ENCODE measurements around the gene KRT31.

DNA sequence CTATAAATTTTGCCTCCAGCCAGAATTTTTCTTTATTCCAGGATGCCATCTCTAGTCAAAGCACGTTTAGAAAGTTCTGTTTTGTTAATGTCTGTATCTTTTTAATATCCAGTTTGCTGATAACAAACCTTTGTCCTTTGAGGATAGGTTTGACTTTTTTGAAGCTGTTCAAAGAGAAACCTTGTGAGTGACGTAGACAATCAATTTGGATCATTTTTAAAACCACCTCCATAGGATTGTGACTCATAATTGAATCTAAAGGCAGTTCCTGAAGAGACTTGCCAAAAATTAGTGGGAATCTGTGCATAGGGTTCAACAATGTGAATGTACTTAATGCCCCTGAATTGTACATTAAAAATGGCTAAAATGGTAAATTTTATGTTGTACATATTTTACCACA lies 5.9 kb downstream of the KRT31 start:
- TF ChIP-seq, protein P1, sequence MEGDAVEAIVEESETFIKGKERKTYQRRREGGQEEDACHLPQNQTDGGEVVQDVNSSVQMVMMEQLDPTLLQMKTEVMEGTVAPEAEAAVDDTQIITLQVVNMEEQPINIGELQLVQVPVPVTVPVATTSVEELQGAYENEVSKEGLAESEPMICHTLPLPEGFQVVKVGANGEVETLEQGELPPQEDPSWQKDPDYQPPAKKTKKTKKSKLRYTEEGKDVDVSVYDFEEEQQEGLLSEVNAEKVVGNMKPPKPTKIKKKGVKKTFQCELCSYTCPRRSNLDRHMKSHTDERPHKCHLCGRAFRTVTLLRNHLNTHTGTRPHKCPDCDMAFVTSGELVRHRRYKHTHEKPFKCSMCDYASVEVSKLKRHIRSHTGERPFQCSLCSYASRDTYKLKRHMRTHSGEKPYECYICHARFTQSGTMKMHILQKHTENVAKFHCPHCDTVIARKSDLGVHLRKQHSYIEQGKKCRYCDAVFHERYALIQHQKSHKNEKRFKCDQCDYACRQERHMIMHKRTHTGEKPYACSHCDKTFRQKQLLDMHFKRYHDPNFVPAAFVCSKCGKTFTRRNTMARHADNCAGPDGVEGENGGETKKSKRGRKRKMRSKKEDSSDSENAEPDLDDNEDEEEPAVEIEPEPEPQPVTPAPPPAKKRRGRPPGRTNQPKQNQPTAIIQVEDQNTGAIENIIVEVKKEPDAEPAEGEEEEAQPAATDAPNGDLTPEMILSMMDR (conservative IDR thresholded peaks at IDR 0.05; ENCODE audit: low read depth, low read length) = no peak
- TF ChIP-seq CEBPB (IDR thresholded peaks at IDR 0.05; ENCODE audit: low read depth, low read length) (no peak), MAFK (IDR thresholded peaks at IDR 0.05; ENCODE audit: low read depth, low read length) (no peak), MAZ (IDR thresholded peaks at IDR 0.05; ENCODE audit: borderline replicate concordance, low read depth, low read length) (no peak), SMC3 (IDR thresholded peaks at IDR 0.05; ENCODE audit: low read depth, low read length) (no peak), BHLHE40 (IDR thresholded peaks at IDR 0.05; ENCODE audit: low read depth, low read length) (no peak)
- TF ChIP-seq, protein P2, sequence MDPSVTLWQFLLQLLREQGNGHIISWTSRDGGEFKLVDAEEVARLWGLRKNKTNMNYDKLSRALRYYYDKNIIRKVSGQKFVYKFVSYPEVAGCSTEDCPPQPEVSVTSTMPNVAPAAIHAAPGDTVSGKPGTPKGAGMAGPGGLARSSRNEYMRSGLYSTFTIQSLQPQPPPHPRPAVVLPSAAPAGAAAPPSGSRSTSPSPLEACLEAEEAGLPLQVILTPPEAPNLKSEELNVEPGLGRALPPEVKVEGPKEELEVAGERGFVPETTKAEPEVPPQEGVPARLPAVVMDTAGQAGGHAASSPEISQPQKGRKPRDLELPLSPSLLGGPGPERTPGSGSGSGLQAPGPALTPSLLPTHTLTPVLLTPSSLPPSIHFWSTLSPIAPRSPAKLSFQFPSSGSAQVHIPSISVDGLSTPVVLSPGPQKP (IDR thresholded peaks at IDR 0.05; ENCODE audit: borderline replicate concordance, low read depth, low read length) = no peak
- TF ChIP-seq, protein P3, sequence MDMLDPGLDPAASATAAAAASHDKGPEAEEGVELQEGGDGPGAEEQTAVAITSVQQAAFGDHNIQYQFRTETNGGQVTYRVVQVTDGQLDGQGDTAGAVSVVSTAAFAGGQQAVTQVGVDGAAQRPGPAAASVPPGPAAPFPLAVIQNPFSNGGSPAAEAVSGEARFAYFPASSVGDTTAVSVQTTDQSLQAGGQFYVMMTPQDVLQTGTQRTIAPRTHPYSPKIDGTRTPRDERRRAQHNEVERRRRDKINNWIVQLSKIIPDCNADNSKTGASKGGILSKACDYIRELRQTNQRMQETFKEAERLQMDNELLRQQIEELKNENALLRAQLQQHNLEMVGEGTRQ (IDR thresholded peaks at IDR 0.05; ENCODE audit: low read depth, low read length) = no peak
